ENCODE data around the gene EIF3A.

- TF ChIP-seq CTCF (IDR thresholded peaks at IDR 0.05) (no peak), POLR2A (IDR thresholded peaks at IDR 0.05) (no peak)
Observed at GRCh38 chr10:119024882-119025281, 55.7 kb downstream of the EIF3A start.

All from testis (tissue), 2 donors.